ENCODE results near the gene MSANTD2.

The MSANTD2 gene

GRCh38 chr11:124769806-124770774 lies 30.1 kb downstream of the MSANTD2 start:
- no peak for DNase-seq

- DNase-seq, result no peak
These were observed 31.3 kb downstream of the MSANTD2 start for GRCh38 chr11:124768914-124769313.

- no peak for DNase-seq
These were observed 34.0 kb downstream of the MSANTD2 start for GRCh38 chr11:124766156-124766555.

- peak; percentile 62 for DNase-seq
These were observed 36.9 kb downstream of the MSANTD2 start for GRCh38 chr11:124763156-124763947.

- no peak for DNase-seq
These were observed 37.5 kb downstream of the MSANTD2 start for GRCh38 chr11:124762624-124763155.

GRCh38 chr11:124762105-124762623 lies 38.0 kb downstream of the MSANTD2 start, which contains the start of gene ESAM:
TSS of gene ESAM (minus strand) at chr11:124762290. CDS start at chr11:124762154, 136 bp downstream.
- DNase-seq, result peak; percentile 39

- no peak for DNase-seq
These were observed 38.7 kb downstream of the MSANTD2 start for GRCh38 chr11:124761301-124762104.

- no peak for DNase-seq
These were observed 39.4 kb downstream of the MSANTD2 start for GRCh38 chr11:124760806-124761205.

- no peak for DNase-seq
These were observed 40.0 kb downstream of the MSANTD2 start for GRCh38 chr11:124760205-124760652.

GRCh38 chr11:124759266-124760204 lies 40.7 kb downstream of the MSANTD2 start:
- DNase-seq, result no peak

- DNase-seq, result peak; percentile 81
These were observed 41.6 kb downstream of the MSANTD2 start for GRCh38 chr11:124758355-124759265.

GRCh38 chr11:124757320-124757719 lies 42.9 kb downstream of the MSANTD2 start:
- DNase-seq, result no peak

- DNase-seq, result no peak
These were observed 43.4 kb downstream of the MSANTD2 start for GRCh38 chr11:124756753-124757227.

GRCh38 chr11:124756033-124756752 lies 44.0 kb downstream of the MSANTD2 start:
- DNase-seq, result no peak

GRCh38 chr11:124754710-124755109 lies 45.5 kb downstream of the MSANTD2 start:
- no peak for DNase-seq

GRCh38 chr11:124754309-124754708 lies 45.9 kb downstream of the MSANTD2 start:
- no peak for DNase-seq

- no peak for DNase-seq
These were observed 46.6 kb downstream of the MSANTD2 start for GRCh38 chr11:124753624-124754023.

- peak; percentile 57 for DNase-seq
These were observed 47.0 kb downstream of the MSANTD2 start for GRCh38 chr11:124753205-124753604.
